ENCODE data around the gene UBA3. TPM values are rescaled to one million over a fixed set of nuclear protein-coding genes. Genes with fewer than 3 reads are reported as not detected.

Gene UBA3
- total RNA-seq, 4 donors from 2014 or later = 30.6 to 86.0 (median 47.2) TPM

DNA sequence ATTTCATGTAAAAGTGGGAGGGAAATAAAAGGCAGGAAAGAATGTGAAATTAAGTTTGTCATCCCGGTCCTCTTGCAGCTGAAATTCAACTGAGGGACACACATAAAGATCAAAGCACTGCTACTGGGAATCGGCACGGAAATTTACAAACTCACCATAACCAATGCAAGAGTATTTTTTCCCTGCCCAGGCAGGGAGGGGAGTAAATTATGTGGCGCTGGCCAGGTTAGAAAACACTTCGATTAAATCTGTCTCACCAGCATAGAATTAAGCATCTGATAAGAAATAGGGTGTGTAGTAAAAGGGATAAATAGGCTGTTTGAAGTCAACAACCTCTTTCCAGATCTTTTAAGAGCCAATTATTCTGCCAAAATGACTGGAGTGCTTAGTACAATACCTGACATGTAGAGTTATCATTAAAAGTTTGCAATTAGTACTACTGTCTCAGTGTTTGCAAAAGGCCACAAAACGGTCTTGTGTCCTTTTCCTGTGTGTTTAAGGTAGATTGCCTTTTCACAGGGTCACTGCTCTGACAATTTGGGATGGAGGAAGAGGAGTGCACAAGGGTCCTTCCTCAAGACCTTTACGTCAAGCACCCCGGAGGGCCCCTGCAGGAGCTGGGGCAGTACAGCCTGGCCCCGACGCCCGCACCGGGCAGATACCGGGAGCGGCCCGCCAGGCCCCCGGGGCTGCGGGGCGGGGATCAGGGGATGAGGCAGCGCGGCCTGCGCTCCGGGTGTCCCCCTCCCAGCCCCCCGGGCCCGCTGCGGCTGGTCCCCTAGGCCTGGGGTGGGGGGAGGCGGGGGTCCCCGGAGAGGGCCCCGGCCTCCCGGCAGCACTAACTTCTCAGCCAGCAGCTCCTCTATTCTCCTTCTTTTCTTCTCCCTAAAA lies 651 bp downstream of the UBA3 start:
- intact Hi-C loops (cut with DNase I; ENCODE audit: low total_unique reads) (no loop called here), in situ Hi-C loops (cut with MboI; ENCODE audit: low pct_ligation_motif_present in 1 of 4, low pct_unique_long_range_greater_than_20kb in 1 of 4, low sequenced_read_pairs in 3 of 4) (no loop called here)
- no peak for DNase-seq
- Histone ChIP-seq H3K36me3 (peaks cover 0 to 1% (median 0%) of the 10 kb centered on the region in 4 donors), H3K9me3 (no peaks in the 10 kb centered on the region), H3K4me1 (peaks cover 16 to 70% (median 40%) of the 10 kb centered on the region in 4 donors), H3K27ac (peak overlapping the region; percentile 84 to 95 (median 91)), H3K27me3 (no peaks in the 10 kb centered on the region), H3K4me3 (peak overlapping the region; percentile 76 to 98 (median 88))
- WGBS, 2 donors (ENCODE audit: low coverage in 1 of 2) = 4 to 10% methylated on average over 5 to 28 of the region's 29 CpGs
- TF ChIP-seq POLR2A (IDR thresholded peaks at IDR 0.05) = no peak
- no peak for TF ChIP-seq EP300 (IDR thresholded peaks at IDR 0.05; ENCODE audit: low read depth)
- TF ChIP-seq, protein P1, sequence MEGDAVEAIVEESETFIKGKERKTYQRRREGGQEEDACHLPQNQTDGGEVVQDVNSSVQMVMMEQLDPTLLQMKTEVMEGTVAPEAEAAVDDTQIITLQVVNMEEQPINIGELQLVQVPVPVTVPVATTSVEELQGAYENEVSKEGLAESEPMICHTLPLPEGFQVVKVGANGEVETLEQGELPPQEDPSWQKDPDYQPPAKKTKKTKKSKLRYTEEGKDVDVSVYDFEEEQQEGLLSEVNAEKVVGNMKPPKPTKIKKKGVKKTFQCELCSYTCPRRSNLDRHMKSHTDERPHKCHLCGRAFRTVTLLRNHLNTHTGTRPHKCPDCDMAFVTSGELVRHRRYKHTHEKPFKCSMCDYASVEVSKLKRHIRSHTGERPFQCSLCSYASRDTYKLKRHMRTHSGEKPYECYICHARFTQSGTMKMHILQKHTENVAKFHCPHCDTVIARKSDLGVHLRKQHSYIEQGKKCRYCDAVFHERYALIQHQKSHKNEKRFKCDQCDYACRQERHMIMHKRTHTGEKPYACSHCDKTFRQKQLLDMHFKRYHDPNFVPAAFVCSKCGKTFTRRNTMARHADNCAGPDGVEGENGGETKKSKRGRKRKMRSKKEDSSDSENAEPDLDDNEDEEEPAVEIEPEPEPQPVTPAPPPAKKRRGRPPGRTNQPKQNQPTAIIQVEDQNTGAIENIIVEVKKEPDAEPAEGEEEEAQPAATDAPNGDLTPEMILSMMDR (IDR thresholded peaks at IDR 0.05) = no peak
- no peak for TF ChIP-seq POLR2AphosphoS5 (IDR thresholded peaks at IDR 0.05)

DNA sequence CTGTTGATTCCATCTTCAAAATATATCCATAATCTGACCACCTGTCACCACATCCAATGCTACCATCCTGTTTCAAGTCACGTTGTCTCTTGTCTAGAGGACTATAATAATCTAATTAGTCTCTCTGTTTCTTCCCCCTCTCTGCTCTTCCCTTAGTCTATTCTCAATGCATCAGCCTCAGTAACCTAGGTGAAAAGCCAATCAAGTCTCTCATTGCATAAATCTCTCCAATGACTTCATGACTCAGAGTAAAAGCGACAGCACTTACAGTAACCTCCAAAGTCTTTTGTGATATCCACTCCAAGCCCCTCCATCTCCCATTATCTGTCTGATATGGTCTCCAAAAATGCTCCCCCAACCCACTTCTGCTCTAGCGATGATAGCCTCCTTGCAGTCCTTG lies 7.2 kb downstream of the UBA3 start:
- DNase-seq = no peak
- intact Hi-C loops (cut with DNase I; ENCODE audit: low total_unique reads) = no loop called here
- Histone ChIP-seq H3K4me1 (peaks cover 0 to 11% (median 5%) of the 10 kb centered on the region in 4 donors), H3K9me3 (no peaks in the 10 kb centered on the region), H3K27ac (no peak overlapping the region), H3K4me3 (no peak overlapping the region), H3K27me3 (no peaks in the 10 kb centered on the region), H3K36me3 (peaks cover 0 to 13% (median 6%) of the 10 kb centered on the region in 4 donors)
- in situ Hi-C loops (cut with MboI; ENCODE audit: low pct_ligation_motif_present in 1 of 4, low pct_unique_long_range_greater_than_20kb in 1 of 4, low sequenced_read_pairs in 3 of 4) = no loop called here
- TF ChIP-seq EP300 (IDR thresholded peaks at IDR 0.05; ENCODE audit: low read depth) (no peak), POLR2AphosphoS5 (IDR thresholded peaks at IDR 0.05) (no peak), POLR2A (IDR thresholded peaks at IDR 0.05) (no peak)
- TF ChIP-seq, protein P1 (IDR thresholded peaks at IDR 0.05) = no peak
- WGBS, 2 donors (ENCODE audit: low coverage in 1 of 2) = 93 to 95% methylated on average over 3 of the region's 3 CpGs

DNA sequence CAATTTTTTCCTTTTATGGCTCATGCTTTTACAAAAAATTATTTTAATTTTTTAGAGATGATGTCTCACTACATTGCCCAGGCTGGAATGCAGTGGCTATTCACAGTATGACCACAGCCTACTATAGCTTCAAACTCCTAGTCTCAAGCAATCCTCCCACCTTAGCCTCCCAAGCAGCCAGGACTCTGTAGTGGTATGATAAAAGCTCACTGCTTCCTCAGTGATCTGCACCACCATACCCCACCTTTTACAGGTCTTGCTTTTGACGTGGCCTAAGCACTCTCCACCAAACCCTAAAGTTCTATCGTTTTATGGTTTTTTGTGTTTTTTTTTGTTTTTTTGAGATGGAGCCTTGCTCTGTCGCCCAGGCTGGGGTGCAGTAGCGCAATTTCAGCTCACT lies 14.0 kb downstream of the UBA3 start:
- Histone ChIP-seq H3K27ac (no peak overlapping the region), H3K36me3 (peaks cover 0 to 39% (median 10%) of the 10 kb centered on the region in 4 donors), H3K4me3 (no peak overlapping the region), H3K9me3 (no peaks in the 10 kb centered on the region), H3K27me3 (no peaks in the 10 kb centered on the region), H3K4me1 (no peaks in the 10 kb centered on the region)
- no peak for DNase-seq
- WGBS, 2 donors (ENCODE audit: low coverage in 1 of 2) = 65 to 80% methylated on average over 4 of the region's 4 CpGs
- in situ Hi-C loops (cut with MboI; ENCODE audit: low pct_ligation_motif_present in 1 of 4, low pct_unique_long_range_greater_than_20kb in 1 of 4, low sequenced_read_pairs in 3 of 4) (no loop called here), intact Hi-C loops (cut with DNase I; ENCODE audit: low total_unique reads) (no loop called here)
- TF ChIP-seq, protein P1 (IDR thresholded peaks at IDR 0.05) = no peak
- TF ChIP-seq POLR2A (IDR thresholded peaks at IDR 0.05) (no peak), EP300 (IDR thresholded peaks at IDR 0.05; ENCODE audit: low read depth) (no peak), POLR2AphosphoS5 (IDR thresholded peaks at IDR 0.05) (no peak)

DNA sequence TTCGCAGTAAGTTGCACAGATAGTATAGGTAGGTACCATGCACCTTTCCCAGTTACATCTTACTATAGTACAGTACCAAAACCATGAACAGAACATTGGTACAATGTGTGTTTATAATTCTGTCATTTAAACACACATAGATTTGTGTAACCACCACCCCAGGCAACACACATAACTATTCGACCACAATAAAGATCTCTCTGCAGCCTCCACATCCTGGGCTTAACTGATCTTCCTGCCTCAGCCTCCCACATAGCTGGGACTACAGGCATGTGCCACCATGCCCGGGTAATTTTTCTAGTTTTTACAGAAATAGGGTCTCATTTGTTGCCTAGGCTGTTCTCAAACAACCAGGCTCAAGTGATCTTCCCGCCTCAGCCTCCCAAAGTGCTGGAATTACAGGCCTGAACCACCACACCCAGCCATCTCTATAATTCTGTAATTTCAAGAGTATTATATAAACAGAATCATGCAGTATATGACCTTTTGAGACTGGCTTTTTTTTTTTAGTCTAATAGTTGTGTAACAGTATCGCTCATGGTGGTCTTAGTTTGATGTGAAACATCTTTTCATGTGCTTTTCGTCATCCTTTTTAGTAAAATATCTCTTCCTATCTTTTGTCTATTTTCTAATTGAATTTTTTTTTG lies 14.7 kb downstream of the UBA3 start:
- no peak overlapping the region for H3K27ac ChIP-seq
- 88 to 90% methylated on average over 5 to 6 of the region's 6 CpGs for WGBS, 2 donors (ENCODE audit: low coverage in 1 of 2)
- no peaks in the 10 kb centered on the region for H3K9me3 ChIP-seq
- H3K36me3 ChIP-seq = peaks cover 0 to 39% (median 13%) of the 10 kb centered on the region in 4 donors
- intact Hi-C loops (cut with DNase I; ENCODE audit: low total_unique reads) (no loop called here), in situ Hi-C loops (cut with MboI; ENCODE audit: low pct_ligation_motif_present in 1 of 4, low pct_unique_long_range_greater_than_20kb in 1 of 4, low sequenced_read_pairs in 3 of 4) (no loop called here)
- TF ChIP-seq, protein P1 (IDR thresholded peaks at IDR 0.05) = no peak
- no peak for TF ChIP-seq EP300 (IDR thresholded peaks at IDR 0.05; ENCODE audit: low read depth)
- DNase-seq = no peak
- no peak overlapping the region for H3K4me3 ChIP-seq
- no peaks in the 10 kb centered on the region for H3K27me3 ChIP-seq
- no peaks in the 10 kb centered on the region for H3K4me1 ChIP-seq

Measured in transverse colon (tissue), 4 donors.